Prostate gland (tissue), 2 donors: ENCODE data around the gene DIPK1B. TPM values are rescaled to one million over a fixed set of nuclear protein-coding genes. Genes with fewer than 3 reads are reported as not detected.

Experiments used
- DNase-seq: peaks from one replicate; pipeline ENCODE4 v3.0.0-alpha.2; 2019; ENCODE audit warnings: low spot score
- H3K27ac ChIP-seq, 2 donors: fragments of 200-600 bp; sonication (generic); 2 replicates each; pipeline ENCODE4 v1.5.1; 2017 to 2019
- H3K27me3 ChIP-seq: fragments of 200-600 bp; sonication (generic); replicated peaks from 2 replicates; pipeline ENCODE4 v1.5.1; 2019; ENCODE audit not compliant: insufficient read depth
- H3K36me3 ChIP-seq, 2 donors: fragments of 200-600 bp; sonication (generic); 1 replicate in 1 of 2; 2 replicates in 1 of 2; pipeline versions ENCODE4 v1.5.1 to v1.8.1; 2017 to 2019
- H3K4me1 ChIP-seq: fragments of 200-600 bp; sonication (generic); replicated peaks from 2 replicates; pipeline ENCODE4 v1.5.1; 2019
- H3K4me3 ChIP-seq, 2 donors: fragments of 200-600 bp; sonication (generic); 2 replicates each; pipeline ENCODE4 v1.5.1; 2017 to 2019
- H3K9me3 ChIP-seq: fragments of 200-600 bp; sonication (generic); 2 replicates; pipeline ENCODE4 v1.5.1; 2017
- POLR2A ChIP-seq: fragments of 450-650 bp; IDR thresholded peaks from one replicate; pipeline ENCODE4 v1.6.1; 2016; ENCODE audit warnings: antibody characterized with exemption, mild to moderate bottlenecking
- POLR2AphosphoS5 ChIP-seq: sonication (generic); formaldehyde crosslinking; IDR thresholded peaks from one replicate; pipeline ENCODE4 v1.6.1; 2017; ENCODE audit warnings: antibody characterized with exemption
- WGBS: methylation state at CpG from one replicate; pipeline ENCODE4 v1.1.5; 2018; 5-methylcytosine and 5-hydroxymethylcytosine counted together
- intact Hi-C: fragments of 100-400 bp; cut with DNase I; formaldehyde crosslinking; loops from one replicate; pipeline ENCODE4 v1.14.2; 2022
- total RNA-seq, 2 donors: library from RNA; depleted of rRNA; stranded (reverse); fragments of >200 nt; gene quantifications; one replicate each; pipeline ENCODE4 v1.1.0, GENCODE V29; 2016
- TF ChIP-seq, protein P1 (sequence below), 4 experiments: fragments of 200-600 bp in 2 of 4; fragments of 450-650 bp in 2 of 4; sonication (generic) in 2 of 4; IDR thresholded peaks; 1 replicate in 3 of 4; 2 replicates in 1 of 4; pipeline ENCODE4 v1.5.1; 2016 to 2019; ENCODE audit warnings: antibody characterized with exemption in 4 of 4, mild to moderate bottlenecking in 2 of 4, moderate library complexity in 2 of 4

Gene DIPK1B
- total RNA-seq, 2 donors from 2014 or later: 18.9 to 27.8 TPM

DNA sequence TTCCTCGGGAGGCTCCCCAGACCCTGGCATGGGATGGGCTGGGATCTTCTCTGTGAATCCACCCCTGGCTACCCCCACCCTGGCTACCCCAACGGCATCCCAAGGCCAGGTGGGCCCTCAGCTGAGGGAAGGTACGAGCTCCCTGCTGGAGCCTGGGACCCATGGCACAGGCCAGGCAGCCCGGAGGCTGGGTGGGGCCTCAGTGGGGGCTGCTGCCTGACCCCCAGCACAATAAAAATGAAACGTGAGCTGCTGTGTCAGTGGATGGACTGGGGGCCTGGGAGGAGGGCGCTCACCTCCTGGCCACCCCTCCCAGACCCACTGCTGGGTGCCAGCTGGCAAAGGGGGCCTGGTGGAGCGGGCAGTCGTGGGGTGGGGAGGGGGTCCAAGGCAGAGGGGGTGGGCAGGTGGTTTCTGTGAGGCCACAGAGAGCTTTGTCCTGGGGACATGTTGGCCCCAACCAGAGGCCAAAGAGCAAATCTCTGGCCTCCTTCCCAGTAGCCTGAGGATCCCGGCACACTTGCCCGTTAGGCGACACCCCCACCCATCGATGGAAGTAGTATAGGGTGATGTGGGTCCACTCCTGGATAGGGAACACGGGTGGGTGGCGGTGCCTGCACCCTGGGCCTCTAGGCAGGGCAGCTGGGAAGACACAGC, 39.8 kb upstream of the DIPK1B start:
- Histone ChIP-seq H3K27ac (no peak overlapping the region), H3K27me3 (no peaks in the 10 kb centered on the region), H3K4me1 (no peaks in the 10 kb centered on the region), H3K36me3 (peaks cover 0 to 8% of the 10 kb centered on the region in 2 donors), H3K9me3 (no peaks in the 10 kb centered on the region), H3K4me3 (no peak overlapping the region)
- intact Hi-C loops: no loop called here
- 75% methylated on average over 13 of the region's 14 CpGs for WGBS
- TF ChIP-seq POLR2A: no peak
- TF ChIP-seq, protein P1, sequence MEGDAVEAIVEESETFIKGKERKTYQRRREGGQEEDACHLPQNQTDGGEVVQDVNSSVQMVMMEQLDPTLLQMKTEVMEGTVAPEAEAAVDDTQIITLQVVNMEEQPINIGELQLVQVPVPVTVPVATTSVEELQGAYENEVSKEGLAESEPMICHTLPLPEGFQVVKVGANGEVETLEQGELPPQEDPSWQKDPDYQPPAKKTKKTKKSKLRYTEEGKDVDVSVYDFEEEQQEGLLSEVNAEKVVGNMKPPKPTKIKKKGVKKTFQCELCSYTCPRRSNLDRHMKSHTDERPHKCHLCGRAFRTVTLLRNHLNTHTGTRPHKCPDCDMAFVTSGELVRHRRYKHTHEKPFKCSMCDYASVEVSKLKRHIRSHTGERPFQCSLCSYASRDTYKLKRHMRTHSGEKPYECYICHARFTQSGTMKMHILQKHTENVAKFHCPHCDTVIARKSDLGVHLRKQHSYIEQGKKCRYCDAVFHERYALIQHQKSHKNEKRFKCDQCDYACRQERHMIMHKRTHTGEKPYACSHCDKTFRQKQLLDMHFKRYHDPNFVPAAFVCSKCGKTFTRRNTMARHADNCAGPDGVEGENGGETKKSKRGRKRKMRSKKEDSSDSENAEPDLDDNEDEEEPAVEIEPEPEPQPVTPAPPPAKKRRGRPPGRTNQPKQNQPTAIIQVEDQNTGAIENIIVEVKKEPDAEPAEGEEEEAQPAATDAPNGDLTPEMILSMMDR (IDR thresholded peaks at IDR 0.05): no peak
- TF ChIP-seq POLR2AphosphoS5: no peak
- DNase-seq: no peak

- intact Hi-C loops: no loop called here
- TF ChIP-seq POLR2AphosphoS5: no peak
- TF ChIP-seq POLR2A: no peak
- TF ChIP-seq, protein P1 (IDR thresholded peaks at IDR 0.05): no peak
- Histone ChIP-seq H3K4me3 (no peak overlapping the region), H3K9me3 (no peaks in the 10 kb centered on the region), H3K36me3 (peaks cover 0 to 8% of the 10 kb centered on the region in 2 donors), H3K4me1 (no peaks in the 10 kb centered on the region), H3K27ac (no peak overlapping the region), H3K27me3 (no peaks in the 10 kb centered on the region)
- DNase-seq: no peak
- 73% methylated on average over 31 of the region's 35 CpGs for WGBS
Observed at GRCh38 chr9:136673088-136673974, 39.0 kb upstream of the DIPK1B start.

GRCh38 chr9:136673975-136674785, 38.2 kb upstream of the DIPK1B start:
- 84% methylated on average over 26 of the region's 26 CpGs for WGBS
- peaks cover 0 to 8% of the 10 kb centered on the region in 2 donors for H3K36me3 ChIP-seq

GRCh38 chr9:136674786-136675349, 37.5 kb upstream of the DIPK1B start:
- no peaks in the 10 kb centered on the region for H3K9me3 ChIP-seq
- TF ChIP-seq POLR2A: no peak
- TF ChIP-seq POLR2AphosphoS5: no peak
- TF ChIP-seq, protein P1 (IDR thresholded peaks at IDR 0.05): no peak
- intact Hi-C loops: no loop called here
- WGBS: 74% methylated on average over 11 of the region's 11 CpGs
- no peak overlapping the region for H3K27ac ChIP-seq
- DNase-seq: no peak
- peaks cover 8% of the 10 kb centered on the region for H3K4me1 ChIP-seq
- no peaks in the 10 kb centered on the region for H3K27me3 ChIP-seq
- H3K36me3 ChIP-seq: peaks cover 0 to 8% of the 10 kb centered on the region in 2 donors
- H3K4me3 ChIP-seq: no peak overlapping the region

More at GRCh38 chr9:136673975-136674785, 38.2 kb upstream of the DIPK1B start:
- TF ChIP-seq, protein P1 (IDR thresholded peaks at IDR 0.05): no peak
- no peaks in the 10 kb centered on the region for H3K9me3 ChIP-seq
- no peaks in the 10 kb centered on the region for H3K27me3 ChIP-seq
- intact Hi-C loops: no loop called here
- no peak overlapping the region for H3K4me3 ChIP-seq
- peaks cover under 1% of the 10 kb centered on the region for H3K4me1 ChIP-seq
- no peak overlapping the region for H3K27ac ChIP-seq
- DNase-seq: no peak
